Glutamatergic neuron (in vitro differentiated cells): ENCODE results near the gene PLA2G4F. TPM values are rescaled to one million over a fixed set of nuclear protein-coding genes. Genes with fewer than 3 reads are reported as not detected.

ENCODE experiments used
- DNase-seq: peaks from one replicate; pipeline ENCODE4 v3.0.0; 2022
- H3K27ac Mint-ChIP-seq: one replicate; pipeline ENCODE4 v1.8.0; 2020; ENCODE audit warnings: mild to moderate bottlenecking, mixed read lengths, inconsistent platforms; ENCODE audit not compliant: unreplicated experiment
- H3K27me3 Mint-ChIP-seq: one replicate; pipeline ENCODE4 v1.8.0; 2020; ENCODE audit warnings: mild to moderate bottlenecking, moderate library complexity, mixed read lengths, inconsistent platforms; ENCODE audit not compliant: unreplicated experiment
- H3K36me3 Mint-ChIP-seq: one replicate; pipeline ENCODE4 v1.8.0; 2020; ENCODE audit warnings: mild to moderate bottlenecking, mixed read lengths, inconsistent platforms; ENCODE audit not compliant: unreplicated experiment
- H3K4me1 Mint-ChIP-seq: one replicate; pipeline ENCODE4 v1.8.0; 2020; ENCODE audit warnings: mild to moderate bottlenecking, low read depth, mixed read lengths, inconsistent platforms; ENCODE audit not compliant: unreplicated experiment
- H3K4me3 Mint-ChIP-seq: one replicate; pipeline ENCODE4 v1.8.0; 2020; ENCODE audit warnings: mild to moderate bottlenecking, mixed read lengths, inconsistent platforms; ENCODE audit not compliant: unreplicated experiment
- H3K9me3 Mint-ChIP-seq: one replicate; pipeline ENCODE4 v1.8.0; 2020; ENCODE audit warnings: mild to moderate bottlenecking, moderate library complexity, mixed read lengths, inconsistent platforms; ENCODE audit not compliant: unreplicated experiment
- total RNA-seq: library from RNA; stranded (reverse); fragmentation: NEBNext Ultra II Directional; extraction: Animal tissue kit (Norgen Biotek cat#: 25700); gene quantifications from one replicate; pipeline ENCODE4 v1.2.1, GENCODE V29; 2021; ENCODE audit not compliant: unreplicated experiment
- TF ChIP-seq, protein P1 (sequence below): fragments of 200-600 bp; sonication (generic); IDR thresholded peaks from one replicate; pipeline ENCODE4 v1.5.0; 2021; ENCODE audit not compliant: partially characterized antibody, unreplicated experiment

PLA2G4F gene
- total RNA-seq, 1 donor from 2014 or later = not detected

DNA sequence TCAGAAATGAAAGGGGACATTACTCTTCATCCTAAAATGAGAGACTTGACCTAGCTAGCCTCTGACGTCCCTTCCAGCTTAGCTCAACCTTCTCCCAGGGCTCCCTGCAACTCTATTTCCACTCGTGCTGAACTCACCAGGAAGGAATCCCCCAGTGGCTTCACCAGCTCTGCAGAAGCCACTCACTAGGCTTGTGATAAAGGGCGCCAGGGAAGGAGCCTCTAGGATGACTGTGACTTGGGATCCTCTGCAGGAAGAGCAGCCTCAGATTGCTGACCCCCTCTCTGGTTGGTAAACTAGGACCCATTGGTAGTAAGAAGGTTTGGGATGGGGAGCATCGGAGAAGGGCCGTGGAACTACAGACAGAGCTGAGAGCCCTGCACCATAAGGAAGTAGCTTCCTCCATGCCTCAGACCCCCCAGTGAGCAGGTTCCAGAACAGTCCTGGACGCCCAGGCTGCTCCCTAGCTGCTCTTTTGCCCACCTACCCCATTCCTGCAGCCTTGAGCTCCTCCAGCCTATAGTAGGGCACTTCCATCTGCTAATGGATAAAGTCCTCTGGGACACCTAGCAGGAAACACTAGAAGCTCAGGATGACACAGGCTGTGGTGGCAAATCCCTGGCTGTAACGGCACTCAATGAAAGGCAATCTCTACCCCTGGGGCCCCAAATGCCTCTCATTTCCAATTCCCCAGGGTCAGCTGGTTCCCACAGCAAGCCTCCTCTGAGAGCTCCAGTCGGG lies 26.0 kb downstream of the PLA2G4F start:
- TF ChIP-seq, protein P1, sequence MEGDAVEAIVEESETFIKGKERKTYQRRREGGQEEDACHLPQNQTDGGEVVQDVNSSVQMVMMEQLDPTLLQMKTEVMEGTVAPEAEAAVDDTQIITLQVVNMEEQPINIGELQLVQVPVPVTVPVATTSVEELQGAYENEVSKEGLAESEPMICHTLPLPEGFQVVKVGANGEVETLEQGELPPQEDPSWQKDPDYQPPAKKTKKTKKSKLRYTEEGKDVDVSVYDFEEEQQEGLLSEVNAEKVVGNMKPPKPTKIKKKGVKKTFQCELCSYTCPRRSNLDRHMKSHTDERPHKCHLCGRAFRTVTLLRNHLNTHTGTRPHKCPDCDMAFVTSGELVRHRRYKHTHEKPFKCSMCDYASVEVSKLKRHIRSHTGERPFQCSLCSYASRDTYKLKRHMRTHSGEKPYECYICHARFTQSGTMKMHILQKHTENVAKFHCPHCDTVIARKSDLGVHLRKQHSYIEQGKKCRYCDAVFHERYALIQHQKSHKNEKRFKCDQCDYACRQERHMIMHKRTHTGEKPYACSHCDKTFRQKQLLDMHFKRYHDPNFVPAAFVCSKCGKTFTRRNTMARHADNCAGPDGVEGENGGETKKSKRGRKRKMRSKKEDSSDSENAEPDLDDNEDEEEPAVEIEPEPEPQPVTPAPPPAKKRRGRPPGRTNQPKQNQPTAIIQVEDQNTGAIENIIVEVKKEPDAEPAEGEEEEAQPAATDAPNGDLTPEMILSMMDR = no peak
- H3K4me1 Mint-ChIP-seq = peaks cover 9% of the 10 kb centered on the region
- H3K27ac Mint-ChIP-seq = no peak overlapping the region
- H3K9me3 Mint-ChIP-seq = no peaks in the 10 kb centered on the region
- no peak for DNase-seq
- H3K36me3 Mint-ChIP-seq = no peaks in the 10 kb centered on the region
- H3K4me3 Mint-ChIP-seq = no peak overlapping the region
- H3K27me3 Mint-ChIP-seq = peaks cover 2% of the 10 kb centered on the region

DNA sequence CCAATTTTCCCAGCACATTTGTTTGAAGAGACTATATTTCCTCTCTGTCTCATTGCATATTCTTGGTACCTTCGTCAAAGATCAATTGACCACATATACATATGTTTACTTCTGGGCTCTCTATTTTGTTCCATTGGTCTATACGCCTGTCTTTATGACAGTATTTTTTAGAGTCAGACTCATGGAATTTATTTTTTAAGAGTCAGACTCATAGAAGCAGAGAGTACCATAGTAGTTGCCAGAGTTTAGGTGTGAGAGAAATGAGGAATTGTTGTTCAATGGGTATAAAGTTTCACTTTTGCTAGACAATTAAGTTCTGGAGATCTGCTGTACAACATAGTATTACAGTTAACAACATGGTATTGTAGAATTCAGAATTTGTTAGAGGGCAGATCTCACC lies 27.1 kb downstream of the PLA2G4F start:
- Mint-ChIP-seq H3K27ac (no peak overlapping the region), H3K9me3 (no peaks in the 10 kb centered on the region), H3K27me3 (peaks cover 2% of the 10 kb centered on the region), H3K4me1 (peaks cover 9% of the 10 kb centered on the region), H3K36me3 (no peaks in the 10 kb centered on the region), H3K4me3 (no peak overlapping the region)
- TF ChIP-seq, protein P1 = no peak
- DNase-seq = no peak

DNA sequence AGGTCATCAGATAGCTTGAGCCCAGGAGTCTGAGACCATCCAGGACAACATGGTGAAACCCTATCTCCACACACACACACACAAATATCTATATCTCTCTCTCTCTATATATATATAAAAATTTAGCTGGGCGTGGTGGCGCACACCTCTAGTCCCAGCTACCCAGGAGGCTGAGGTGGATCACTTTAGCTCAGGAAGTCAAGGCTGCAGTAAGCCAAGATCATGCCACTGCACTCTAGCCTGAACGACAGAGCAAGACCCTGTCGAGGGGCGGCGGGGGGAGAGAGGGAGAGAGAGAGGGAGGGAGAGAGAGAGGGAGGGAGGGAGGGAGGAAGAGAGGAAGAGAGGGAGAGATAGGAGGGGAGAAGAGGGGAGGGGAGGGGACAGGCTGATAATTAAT lies 28.0 kb downstream of the PLA2G4F start:
- no peaks in the 10 kb centered on the region for H3K9me3 Mint-ChIP-seq
- H3K27me3 Mint-ChIP-seq = peaks cover 2% of the 10 kb centered on the region
- no peak overlapping the region for H3K4me3 Mint-ChIP-seq
- H3K4me1 Mint-ChIP-seq = peaks cover 9% of the 10 kb centered on the region
- DNase-seq = no peak
- no peaks in the 10 kb centered on the region for H3K36me3 Mint-ChIP-seq
- TF ChIP-seq, protein P1 = no peak
- no peak overlapping the region for H3K27ac Mint-ChIP-seq

DNA sequence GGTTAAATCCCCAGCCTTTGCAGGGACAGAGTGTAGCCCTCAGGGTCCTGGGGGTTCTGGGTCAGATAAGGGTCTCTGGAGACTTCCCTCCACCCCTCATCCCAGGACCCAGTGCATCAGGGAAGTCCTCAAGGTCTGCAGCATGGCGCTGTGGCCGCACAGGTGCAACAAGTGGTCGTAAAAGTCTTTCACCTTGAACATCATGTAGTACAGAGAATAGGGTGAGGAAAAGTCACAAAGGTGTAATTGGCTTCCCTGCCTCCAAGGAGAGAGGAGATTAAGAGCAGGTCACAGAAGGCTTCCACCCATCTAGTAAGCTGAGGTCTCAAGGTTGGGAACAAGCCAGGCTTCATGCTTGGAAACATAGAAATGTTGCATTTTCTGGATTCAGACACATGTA lies 32.9 kb downstream of the PLA2G4F start:
- no peaks in the 10 kb centered on the region for H3K27me3 Mint-ChIP-seq
- no peak overlapping the region for H3K4me3 Mint-ChIP-seq
- TF ChIP-seq, protein P1 = no peak
- H3K9me3 Mint-ChIP-seq = peaks cover 2% of the 10 kb centered on the region
- H3K27ac Mint-ChIP-seq = no peak overlapping the region
- H3K4me1 Mint-ChIP-seq = peaks cover 8% of the 10 kb centered on the region
- no peak for DNase-seq
- no peaks in the 10 kb centered on the region for H3K36me3 Mint-ChIP-seq

DNA sequence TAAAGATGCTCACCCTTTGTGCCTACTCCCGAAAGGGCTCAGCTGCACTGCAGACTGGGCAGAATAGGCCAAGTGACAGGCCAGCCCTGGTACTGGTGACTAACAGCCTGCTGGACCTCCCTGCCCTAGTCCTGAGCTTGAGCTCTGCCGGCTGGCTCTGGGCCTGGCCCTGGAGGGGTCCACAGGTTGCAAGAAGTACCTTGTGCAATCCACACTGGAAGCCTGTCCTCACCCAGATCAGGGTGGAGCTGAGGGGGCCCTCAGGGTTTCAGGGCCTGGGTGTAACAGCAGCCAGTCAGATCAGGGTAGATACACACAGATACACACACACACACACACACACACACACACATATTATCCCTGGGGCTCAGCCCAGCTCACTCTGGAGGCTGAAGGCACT lies 34.8 kb downstream of the PLA2G4F start:
- TF ChIP-seq, protein P1 = no peak
- H3K27ac Mint-ChIP-seq = no peak overlapping the region
- H3K27me3 Mint-ChIP-seq = no peaks in the 10 kb centered on the region
- H3K4me3 Mint-ChIP-seq = no peak overlapping the region
- no peak for DNase-seq
- H3K4me1 Mint-ChIP-seq = peaks cover 8% of the 10 kb centered on the region
- H3K36me3 Mint-ChIP-seq = no peaks in the 10 kb centered on the region
- peaks cover 3% of the 10 kb centered on the region for H3K9me3 Mint-ChIP-seq
